HFF-Myc (cell line): ENCODE measurements around the gene NAP1L5.

Source experiments
- DNase-seq: peaks from one replicate; pipeline ENCODE4 v3.0.0-alpha.2; 2011; ENCODE audit warnings: low read depth; ENCODE audit errors: extremely low read depth
- H3K4me3 ChIP-seq: replicated peaks from 2 replicates; pipeline ENCODE4 v1.5.1; 2011; ENCODE audit warnings: low read depth, mild to moderate bottlenecking, control low read depth, low read length
- TF ChIP-seq, protein P1 (sequence below): IDR thresholded peaks from 2 replicates; pipeline ENCODE4 v1.5.1; 2012; ENCODE audit warnings: mild to moderate bottlenecking, low read depth, low read length, control low read depth; ENCODE audit errors: missing control alignments

NAP1L5 gene

GRCh38 chr4:88655226-88655625, 42.4 kb downstream of the NAP1L5 start:
- no peak for DNase-seq
- TF ChIP-seq, protein P1, sequence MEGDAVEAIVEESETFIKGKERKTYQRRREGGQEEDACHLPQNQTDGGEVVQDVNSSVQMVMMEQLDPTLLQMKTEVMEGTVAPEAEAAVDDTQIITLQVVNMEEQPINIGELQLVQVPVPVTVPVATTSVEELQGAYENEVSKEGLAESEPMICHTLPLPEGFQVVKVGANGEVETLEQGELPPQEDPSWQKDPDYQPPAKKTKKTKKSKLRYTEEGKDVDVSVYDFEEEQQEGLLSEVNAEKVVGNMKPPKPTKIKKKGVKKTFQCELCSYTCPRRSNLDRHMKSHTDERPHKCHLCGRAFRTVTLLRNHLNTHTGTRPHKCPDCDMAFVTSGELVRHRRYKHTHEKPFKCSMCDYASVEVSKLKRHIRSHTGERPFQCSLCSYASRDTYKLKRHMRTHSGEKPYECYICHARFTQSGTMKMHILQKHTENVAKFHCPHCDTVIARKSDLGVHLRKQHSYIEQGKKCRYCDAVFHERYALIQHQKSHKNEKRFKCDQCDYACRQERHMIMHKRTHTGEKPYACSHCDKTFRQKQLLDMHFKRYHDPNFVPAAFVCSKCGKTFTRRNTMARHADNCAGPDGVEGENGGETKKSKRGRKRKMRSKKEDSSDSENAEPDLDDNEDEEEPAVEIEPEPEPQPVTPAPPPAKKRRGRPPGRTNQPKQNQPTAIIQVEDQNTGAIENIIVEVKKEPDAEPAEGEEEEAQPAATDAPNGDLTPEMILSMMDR = no peak
- H3K4me3 ChIP-seq = no peak overlapping the region

- H3K4me3 ChIP-seq = no peak overlapping the region
- DNase-seq = no peak
- TF ChIP-seq, protein P1 = no peak
These were observed 44.2 kb downstream of the NAP1L5 start for GRCh38 chr4:88653371-88653946.

GRCh38 chr4:88649716-88650115, 47.9 kb downstream of the NAP1L5 start:
- H3K4me3 ChIP-seq = no peak overlapping the region
- DNase-seq = no peak
- TF ChIP-seq, protein P1 = no peak

GRCh38 chr4:88646528-88647280, 50.9 kb downstream of the NAP1L5 start:
- no peak overlapping the region for H3K4me3 ChIP-seq
- TF ChIP-seq, protein P1 = no peak

GRCh38 chr4:88645994-88646393, 51.6 kb downstream of the NAP1L5 start:
- TF ChIP-seq, protein P1 = no peak
- DNase-seq = no peak
- H3K4me3 ChIP-seq = no peak overlapping the region

More at GRCh38 chr4:88646528-88647280, 50.9 kb downstream of the NAP1L5 start:
- DNase-seq = no peak
